Measurements from ENCODE around the gene AGFG2.

DNA sequence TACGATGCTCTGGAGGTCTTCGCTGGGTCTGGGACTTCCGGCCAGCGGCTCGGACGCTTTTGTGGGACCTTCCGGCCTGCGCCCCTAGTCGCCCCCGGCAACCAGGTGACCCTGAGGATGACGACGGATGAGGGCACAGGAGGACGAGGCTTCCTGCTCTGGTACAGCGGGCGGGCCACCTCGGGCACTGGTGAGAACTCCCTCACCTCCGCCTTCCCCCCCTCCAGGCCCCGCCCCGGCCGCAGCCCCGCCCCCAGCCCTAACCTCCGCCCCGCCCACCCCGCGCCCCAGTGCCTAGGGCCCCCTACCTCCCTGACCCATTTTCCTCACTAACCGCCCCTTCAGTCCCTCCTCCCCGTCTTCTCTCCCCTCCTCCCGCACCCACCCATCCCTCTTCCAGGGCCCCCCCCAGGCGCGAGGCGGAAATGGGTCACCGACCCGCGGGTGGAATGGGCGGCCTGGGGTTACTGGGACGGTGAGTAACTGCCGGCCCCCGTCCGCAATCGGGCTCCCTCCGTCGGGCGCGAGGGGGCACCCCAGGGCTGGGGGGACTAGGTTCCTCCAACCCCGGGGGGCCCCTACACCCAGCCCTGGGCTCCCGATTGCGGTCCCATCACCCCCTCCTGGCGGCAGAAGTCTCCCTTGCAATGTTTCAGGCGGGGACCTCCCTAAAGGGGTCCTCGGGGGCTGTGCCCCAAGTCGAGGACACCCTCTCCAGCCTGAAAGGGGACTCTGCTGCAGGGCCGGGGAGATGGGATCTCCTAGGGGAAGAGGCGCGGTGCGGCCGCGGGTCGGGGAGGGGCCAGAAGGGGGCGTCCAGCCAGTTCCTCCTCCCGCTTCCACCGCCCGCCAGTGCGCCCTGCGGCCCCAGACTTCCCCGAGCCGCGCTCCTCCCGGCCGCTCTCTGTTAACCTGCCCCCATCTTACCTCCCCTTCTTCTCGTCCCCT, 65.3 kb downstream of the AGFG2 start:
- peak; percentile 54 for TF ChIP-seq CTCF (IDR thresholded peaks at IDR 0.05; ENCODE audit: low read depth, low read length)
- no peak for TF ChIP-seq EZH2phosphoT487 (IDR thresholded peaks at IDR 0.05; ENCODE audit: low read depth)
